HG03521 (cell line): ENCODE results near the gene MBOAT2.
"Not testable (repeated sequence)": the region's sequence is repeated elsewhere in the genome, so short reads cannot be mapped to it uniquely, and the experiment has no call there.

Experiments used
- ATAC-seq: cut with Tn5 transposase; IDR thresholded peaks from one replicate; pipeline ENCODE4 v1.9.1; 2021; ENCODE audit warnings: mild to moderate bottlenecking, moderate library complexity; ENCODE audit not compliant: unreplicated experiment

The MBOAT2 gene

GRCh38 chr2:8965216-8965969 lies 38.1 kb downstream of the MBOAT2 start:
- ATAC-seq: no peak

- ATAC-seq: no peak
These were observed 40.6 kb downstream of the MBOAT2 start for GRCh38 chr2:8962890-8963289.

DNA sequence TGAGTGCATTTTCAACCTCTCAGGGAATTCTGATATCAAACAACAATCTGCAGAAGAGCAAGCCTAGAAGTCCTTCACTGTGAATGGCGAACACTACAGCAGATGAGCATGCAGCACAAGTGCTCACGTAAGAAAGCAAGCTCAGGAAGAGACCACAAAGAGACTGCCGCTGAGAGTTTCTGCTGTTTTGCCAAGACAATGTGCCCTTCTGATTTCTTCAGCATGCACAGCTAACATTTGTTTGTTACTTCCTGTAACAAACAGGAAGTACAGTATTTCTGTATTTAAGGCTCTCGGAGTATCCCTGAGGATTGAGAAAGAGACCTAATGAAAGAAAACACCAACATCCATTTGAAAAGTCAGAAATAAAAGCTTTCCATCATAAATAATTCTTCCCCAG lies 45.9 kb downstream of the MBOAT2 start:
- ATAC-seq: no peak

DNA sequence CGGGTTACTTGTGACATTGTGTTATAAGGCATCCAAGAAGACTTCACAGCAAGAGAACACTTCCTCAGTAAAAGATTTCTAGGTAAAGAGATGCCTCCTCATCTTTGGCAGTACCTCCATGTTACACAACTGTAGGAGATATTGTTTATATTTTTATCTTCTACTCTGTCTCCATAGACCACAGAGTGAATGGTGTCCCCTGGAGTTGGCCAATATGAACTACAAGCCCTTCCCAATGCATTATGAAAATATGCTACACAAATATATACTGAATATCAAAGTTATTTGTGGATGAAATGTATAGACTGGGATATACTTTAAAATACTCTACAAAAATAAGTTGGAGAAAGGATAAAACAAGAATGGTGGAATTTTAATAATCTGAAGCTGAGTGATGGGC lies 46.7 kb downstream of the MBOAT2 start:
- no peak for ATAC-seq

DNA sequence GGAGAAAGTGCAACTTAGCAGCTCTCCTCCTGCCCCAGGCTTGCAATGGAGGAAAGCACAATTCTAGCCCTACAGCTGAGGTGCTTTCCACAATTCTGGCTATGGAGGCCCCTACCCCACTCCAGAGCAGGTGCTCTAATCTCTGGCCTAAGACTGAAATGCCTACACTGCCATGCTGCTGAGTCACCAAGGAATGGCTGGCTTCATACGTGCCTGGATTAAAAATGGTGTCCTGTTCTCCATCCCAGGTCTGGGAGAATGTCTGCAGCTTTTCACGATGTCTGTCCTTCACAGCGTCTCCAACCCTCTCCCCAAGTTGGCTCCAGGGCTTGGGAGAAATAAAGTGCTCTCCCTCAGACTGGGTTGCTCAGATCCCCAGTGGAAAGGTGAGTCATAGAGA lies 48.5 kb downstream of the MBOAT2 start:
- no peak for ATAC-seq

DNA sequence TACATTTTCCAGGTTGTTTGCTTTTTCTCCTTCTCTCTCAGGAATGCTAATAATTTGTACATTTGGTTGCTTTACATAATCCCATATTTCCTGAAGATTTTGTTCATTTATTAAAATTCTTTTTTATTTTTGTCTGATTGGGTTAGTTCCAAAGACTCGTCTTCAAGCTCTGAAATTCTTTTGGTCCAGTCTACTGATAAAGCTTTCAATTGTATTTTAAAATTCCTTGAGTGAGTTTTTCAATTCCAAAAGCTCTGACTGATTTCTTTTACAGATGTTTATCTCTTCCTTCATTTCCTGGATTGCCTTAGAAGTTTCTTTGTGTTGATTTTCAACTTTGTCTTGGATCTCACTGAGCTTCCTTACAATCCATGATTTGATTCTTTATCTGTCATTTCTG lies 50.0 kb downstream of the MBOAT2 start:
- no peak for ATAC-seq

- no peak for ATAC-seq
These were observed 63.9 kb downstream of the MBOAT2 start for GRCh38 chr2:8939486-8940114.

DNA sequence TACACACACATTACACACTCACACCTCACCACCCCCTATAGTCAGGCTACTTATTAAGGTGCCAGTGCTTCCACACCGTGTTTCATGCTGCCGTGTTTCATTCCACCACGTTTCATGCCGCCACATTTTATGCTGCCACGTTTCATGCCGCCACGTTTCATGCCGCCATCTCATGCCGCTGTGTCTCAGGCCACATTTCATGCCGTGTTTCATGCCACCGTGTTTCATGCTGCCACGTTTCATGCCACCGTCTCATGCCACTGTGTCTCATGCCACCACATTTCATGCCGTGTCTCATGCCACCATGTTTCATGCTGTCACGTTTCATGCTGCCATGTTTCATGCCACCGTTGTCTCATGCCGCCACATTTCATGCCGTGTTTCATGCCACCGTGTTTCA lies 65.1 kb downstream of the MBOAT2 start:
- no peak for ATAC-seq

DNA sequence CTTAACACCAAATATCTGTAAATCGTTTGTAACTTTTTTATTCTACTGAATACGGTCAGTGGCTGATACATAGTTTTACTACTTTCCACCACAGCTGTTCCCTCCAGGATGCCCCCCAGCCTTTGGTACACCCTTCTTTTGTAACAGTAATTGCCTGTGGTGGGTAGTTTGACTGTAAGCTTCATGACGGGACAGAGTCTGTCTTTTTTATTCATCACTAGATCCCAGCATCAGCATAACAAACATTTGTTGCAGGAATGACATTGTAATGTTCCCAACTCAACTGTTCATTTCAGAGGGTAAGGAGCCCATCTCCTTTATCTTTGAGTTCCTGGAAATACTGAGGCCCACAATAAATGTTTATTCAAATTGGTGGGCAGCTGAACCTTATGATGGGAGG lies 67.5 kb downstream of the MBOAT2 start:
- ATAC-seq: no peak

GRCh38 chr2:8934338-8934737 lies 69.1 kb downstream of the MBOAT2 start:
- no peak for ATAC-seq

DNA sequence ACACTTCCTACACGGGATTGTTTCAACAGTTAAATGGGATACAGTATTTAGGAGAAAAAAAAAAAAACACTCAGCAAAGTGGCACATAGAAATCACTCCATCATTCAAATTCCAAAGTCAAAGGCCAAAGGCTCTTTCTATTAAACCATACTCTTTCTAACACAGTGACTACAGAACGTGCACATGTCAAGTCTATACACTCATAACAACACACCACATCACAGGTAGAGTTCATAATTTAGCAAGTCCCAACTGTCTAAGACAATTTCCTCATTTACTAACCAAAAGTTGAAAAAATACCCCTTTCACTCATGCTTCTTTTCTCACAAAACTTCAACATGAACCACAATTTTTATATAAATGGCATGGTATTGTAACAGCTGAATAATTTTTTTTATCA lies 70.8 kb downstream of the MBOAT2 start:
- ATAC-seq: no peak

GRCh38 chr2:8930185-8930584 lies 73.3 kb downstream of the MBOAT2 start:
- ATAC-seq: not testable (repeated sequence)

DNA sequence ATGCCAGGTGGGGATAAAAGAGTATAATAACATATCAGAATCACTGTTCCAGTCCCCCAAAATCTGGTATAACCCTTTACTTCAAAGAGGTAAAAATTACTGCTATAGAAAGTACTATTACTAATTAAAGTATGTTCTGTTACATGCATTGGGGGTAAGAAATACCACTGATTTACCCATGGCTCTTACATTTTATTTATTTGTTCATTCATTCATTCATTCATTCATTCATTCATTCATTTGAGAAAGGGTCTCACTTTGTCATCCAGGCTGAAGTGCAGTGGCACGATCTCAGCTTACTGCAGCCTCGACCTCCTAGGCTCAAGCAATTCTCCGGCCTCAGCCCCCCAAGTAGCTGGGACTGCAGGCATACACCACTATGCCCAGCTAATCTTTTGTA lies 74.4 kb downstream of the MBOAT2 start:
- no peak for ATAC-seq

DNA sequence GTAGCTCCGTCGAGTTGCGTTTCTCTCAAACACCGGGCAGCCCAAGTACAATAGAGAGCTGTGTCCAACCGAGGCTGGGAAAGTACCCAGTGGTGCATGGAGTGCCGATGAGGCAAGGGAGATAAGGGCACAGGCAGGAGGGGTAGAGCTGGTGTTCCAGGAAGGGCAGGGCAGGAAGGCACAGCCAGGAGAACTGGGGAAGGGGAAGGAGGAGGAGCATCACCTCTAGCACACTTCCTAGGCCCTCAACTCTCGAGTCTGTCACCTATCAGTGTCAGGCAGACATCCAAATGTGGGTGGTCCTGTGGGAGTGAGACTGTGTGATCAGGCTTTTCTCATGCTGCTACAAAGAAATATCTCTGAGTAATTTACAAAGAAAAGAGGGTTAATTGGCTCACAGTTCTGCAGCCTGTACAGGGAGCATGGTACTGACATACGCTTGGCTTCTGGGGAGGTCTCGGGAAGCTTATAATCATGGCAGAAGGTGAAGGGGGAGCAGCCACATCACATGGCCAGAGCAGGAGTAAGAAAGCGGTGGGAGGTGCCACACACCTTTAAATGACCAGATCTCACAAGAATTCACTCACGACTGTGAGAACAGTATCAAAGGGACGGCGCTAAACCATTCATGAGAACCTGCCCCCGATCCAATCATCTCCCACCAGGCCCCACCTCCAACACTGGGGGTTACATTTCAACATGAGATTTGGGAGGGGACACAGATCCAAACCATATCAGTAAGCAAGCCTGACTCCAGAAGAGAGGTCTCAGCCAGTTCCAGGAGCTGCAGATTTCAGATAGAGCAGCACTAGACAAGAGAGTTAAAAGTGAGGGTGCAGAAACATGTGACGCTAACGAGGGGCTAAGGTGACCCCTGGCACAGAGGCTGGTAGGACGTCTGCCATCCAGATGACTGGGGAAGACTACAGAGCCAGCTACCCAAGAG lies 75.7 kb downstream of the MBOAT2 start:
- no peak for ATAC-seq

- no peak for ATAC-seq
These were observed 77.1 kb downstream of the MBOAT2 start for GRCh38 chr2:8926356-8926755.

DNA sequence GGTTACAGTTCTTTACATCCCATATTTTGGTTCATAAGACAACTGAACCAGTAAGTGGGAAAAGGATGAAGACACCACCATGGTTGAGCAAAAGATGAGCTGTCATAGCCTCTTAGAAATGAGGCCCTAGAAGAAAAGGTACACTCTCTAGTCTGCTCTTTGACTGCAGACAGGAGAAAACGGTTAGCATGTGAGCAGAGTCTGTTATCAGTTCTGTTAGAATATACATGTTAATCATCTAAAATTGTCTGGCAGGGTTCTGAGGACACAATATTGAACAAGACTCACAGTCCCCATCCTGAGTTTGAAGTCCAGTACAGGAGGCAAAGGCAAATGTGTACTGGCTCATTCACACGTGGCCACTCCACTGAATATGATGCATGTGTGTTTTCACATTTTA lies 78.1 kb downstream of the MBOAT2 start:
- no peak for ATAC-seq

- no peak for ATAC-seq
These were observed 80.3 kb downstream of the MBOAT2 start for GRCh38 chr2:8923183-8923582.

- no peak for ATAC-seq
These were observed 81.1 kb downstream of the MBOAT2 start for GRCh38 chr2:8922431-8922830.

DNA sequence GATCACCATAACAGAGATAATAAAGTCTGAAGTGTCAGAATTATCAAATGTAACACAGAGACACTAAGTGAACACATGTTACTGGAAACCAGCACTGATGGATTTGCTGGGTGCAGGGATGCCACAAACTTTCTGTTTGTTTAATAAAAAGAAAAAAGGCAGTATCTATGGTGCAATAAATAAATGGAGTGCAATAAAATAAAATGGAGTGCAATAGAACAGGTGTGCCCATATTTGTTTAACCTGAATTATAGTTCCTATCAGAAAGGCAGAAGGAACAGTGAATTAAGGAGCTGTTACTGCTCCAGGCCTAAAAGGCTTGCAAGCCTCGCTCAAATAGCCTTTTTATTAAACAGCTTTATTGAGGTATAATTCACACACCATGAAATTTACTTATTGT lies 85.1 kb downstream of the MBOAT2 start:
- no peak for ATAC-seq

DNA sequence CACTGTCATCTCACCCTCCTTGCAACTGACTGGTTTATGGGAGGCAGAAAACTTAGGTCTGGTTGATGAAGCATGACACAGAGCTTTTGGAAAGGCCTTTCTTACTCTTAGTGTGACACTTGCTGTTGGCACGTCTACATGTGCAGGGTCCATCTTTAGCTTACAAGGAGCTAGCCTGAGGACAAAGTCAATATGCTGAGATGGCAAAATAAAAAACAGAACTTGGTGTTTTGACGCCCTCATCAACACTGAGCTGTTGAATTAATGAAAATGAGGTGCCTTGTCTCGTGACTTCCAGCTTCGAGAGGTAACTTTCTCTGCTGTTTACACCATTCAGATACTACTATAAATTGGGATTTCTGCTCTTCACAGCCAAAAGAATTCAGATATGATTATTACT lies 87.5 kb downstream of the MBOAT2 start:
- ATAC-seq: no peak

DNA sequence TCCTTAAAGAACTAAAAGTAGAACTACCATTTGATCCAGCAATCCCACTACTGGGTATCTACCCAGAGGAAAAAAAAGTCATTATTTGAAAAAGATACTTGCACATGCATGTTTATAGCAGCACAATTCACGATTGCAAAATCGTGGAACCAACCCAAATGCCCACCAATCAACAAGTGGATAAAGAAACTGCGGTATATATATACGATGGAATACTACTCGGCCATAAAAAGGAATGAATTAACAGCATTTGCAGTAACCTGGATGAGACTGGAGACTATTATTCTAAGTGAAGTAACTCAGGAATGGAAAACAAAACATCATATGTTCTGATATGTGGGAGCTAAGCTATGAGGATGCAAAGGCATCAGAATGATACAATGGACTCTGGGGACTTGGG lies 89.7 kb downstream of the MBOAT2 start:
- ATAC-seq: not testable (repeated sequence)
